Endothelial cell of umbilical vein (primary cell): Measurements from ENCODE around the gene FAM187B.

Source experiments
- CTCF ChIP-seq, 2 donors: IDR thresholded peaks; 1 replicate in 1 of 2; 2 replicates in 1 of 2; pipeline ENCODE4 v1.5.1; 2011; ENCODE audit warnings: low read length in 2 of 2, mild to moderate bottlenecking in 2 of 2, moderate library complexity in 2 of 2, control low read depth in 1 of 2, inconsistent platforms in 1 of 2, low read depth in 1 of 2; ENCODE audit not compliant: insufficient read depth in 1 of 2; ENCODE audit errors: extremely low read depth in 1 of 2
- EZH2 ChIP-seq: IDR thresholded peaks from 2 replicates; pipeline ENCODE4 v1.6.1; 2012; ENCODE audit warnings: borderline replicate concordance, low read depth, mild to moderate bottlenecking, moderate library complexity, low read length, inconsistent platforms; ENCODE audit not compliant: severe bottlenecking
- FOS ChIP-seq: IDR thresholded peaks from 2 replicates; pipeline ENCODE4 v1.6.1; 2011; ENCODE audit warnings: mild to moderate bottlenecking, low read length, moderate library complexity, borderline replicate concordance; ENCODE audit not compliant: insufficient read depth
- MAX ChIP-seq: IDR thresholded peaks from 2 replicates; pipeline ENCODE4 v1.6.1; 2011; ENCODE audit not compliant: insufficient read depth, insufficient read length
- MYC ChIP-seq: IDR thresholded peaks from one replicate; pipeline ENCODE4 v1.6.1; 2011; ENCODE audit warnings: mild to moderate bottlenecking, low read depth, low read length
- POLR2AphosphoS5 ChIP-seq: IDR thresholded peaks from 2 replicates; pipeline ENCODE4 v1.6.1; 2012; ENCODE audit warnings: low read depth, mild to moderate bottlenecking, control low read depth, low read length, moderate library complexity; ENCODE audit not compliant: insufficient read depth

- no peak for TF ChIP-seq CTCF (IDR thresholded peaks at IDR 0.05; ENCODE audit: extremely low read depth in 1 of 2, insufficient read depth in 1 of 2, low read depth in 1 of 2, low read length in 2 of 2)
- no peak for TF ChIP-seq POLR2AphosphoS5
- no peak for TF ChIP-seq EZH2
- no peak for TF ChIP-seq FOS
- no peak for TF ChIP-seq MYC
- TF ChIP-seq MAX = no peak
Observed at GRCh38 chr19:35249848-35250711, 21.5 kb upstream of the FAM187B start.
